WTC11 (cell line): Measurements from ENCODE around the gene LMTK2. TPM values are rescaled to one million over a fixed set of nuclear protein-coding genes. Genes with fewer than 3 reads are reported as not detected.

Source experiments
- ATAC-seq: fragments of 200-7000 bp; cut with Tn5 transposase; 2 replicates; pipeline ENCODE4 v1.10.0; 2021; ENCODE audit warnings: mild to moderate bottlenecking, moderate library complexity
- CTCF ChIA-PET: fragments of 300-600 bp; sonication (Branson Sonifier 250); formaldehyde crosslinking; loops from one replicate; lab custom pipeline; 2021; ENCODE audit warnings: antibody characterized with exemption; lab: Charles Lee
- POLR2A ChIA-PET: fragments of 350-600 bp; sonication (Branson Sonifier 250); formaldehyde crosslinking; loops from one replicate; lab custom pipeline; 2021; ENCODE audit warnings: antibody characterized with exemption; lab: Charles Lee
- DNase-seq: peaks from one replicate; pipeline ENCODE4 v3.0.0; 2021; ENCODE audit warnings: low spot score
- H3K27ac Mint-ChIP-seq: 2 replicates; pipeline ENCODE4 v1.8.0; 2021; ENCODE audit warnings: mixed read lengths
- H3K27me3 Mint-ChIP-seq: 2 replicates; pipeline ENCODE4 v1.8.0; 2021; ENCODE audit warnings: low read depth, mild to moderate bottlenecking, moderate library complexity, mixed read lengths
- H3K36me3 Mint-ChIP-seq: 2 replicates; pipeline ENCODE4 v1.8.0; 2021; ENCODE audit warnings: mixed read lengths
- H3K4me1 Mint-ChIP-seq: 2 replicates; pipeline ENCODE4 v1.8.0; 2022; ENCODE audit warnings: mixed read lengths
- H3K4me3 Mint-ChIP-seq: 2 replicates; pipeline ENCODE4 v1.8.0; 2021; ENCODE audit warnings: mild to moderate bottlenecking, moderate library complexity, mixed read lengths
- H3K9me3 Mint-ChIP-seq: 2 replicates; pipeline ENCODE4 v1.8.0; 2021; ENCODE audit warnings: mixed read lengths
- CREM ChIP-seq: sonication (generic); formaldehyde crosslinking; IDR thresholded peaks from 2 replicates; pipeline ENCODE4 v1.8.1; 2022; ENCODE audit warnings: mild to moderate bottlenecking, missing genetic modification reagents, moderate library complexity
- ELF4 ChIP-seq: sonication (generic); formaldehyde crosslinking; IDR thresholded peaks from 2 replicates; pipeline ENCODE4 v1.8.1; 2022; ENCODE audit warnings: low read depth, mild to moderate bottlenecking, moderate library complexity, missing genetic modification reagents
- ESRRA ChIP-seq: sonication (generic); formaldehyde crosslinking; IDR thresholded peaks from 2 replicates; pipeline ENCODE4 v1.8.1; 2022; ENCODE audit warnings: mild to moderate bottlenecking, missing genetic modification reagents, borderline replicate concordance
- GABPB1 ChIP-seq: sonication (generic); formaldehyde crosslinking; IDR thresholded peaks from 2 replicates; pipeline ENCODE4 v1.8.1; 2023; ENCODE audit warnings: mild to moderate bottlenecking, missing genetic modification reagents
- JUN ChIP-seq: sonication (generic); formaldehyde crosslinking; IDR thresholded peaks from 2 replicates; pipeline ENCODE4 v1.8.0; 2023; ENCODE audit warnings: mild to moderate bottlenecking, missing genetic modification reagents
- NFATC4 ChIP-seq: fragments of 250-450 bp; sonication (Bioruptor Pico); IDR thresholded peaks from 2 replicates; pipeline ENCODE4 v1.9.0; 2021; ENCODE audit warnings: mild to moderate bottlenecking
- SP1 ChIP-seq: sonication (generic); formaldehyde crosslinking; conservative IDR thresholded peaks from 2 replicates; pipeline ENCODE4 v1.8.1; 2022; ENCODE audit warnings: missing genetic modification reagents
- TEAD1 ChIP-seq: sonication (generic); formaldehyde crosslinking; IDR thresholded peaks from 2 replicates; pipeline ENCODE4 v1.8.0; 2022; ENCODE audit warnings: mild to moderate bottlenecking, missing genetic modification reagents
- TEAD4 ChIP-seq: sonication (generic); formaldehyde crosslinking; IDR thresholded peaks from 2 replicates; pipeline ENCODE4 v1.8.0; 2022; ENCODE audit warnings: mild to moderate bottlenecking, missing genetic modification reagents
- ZNF121 ChIP-seq: sonication (generic); formaldehyde crosslinking; IDR thresholded peaks from 2 replicates; pipeline ENCODE4 v1.8.0; 2023; ENCODE audit warnings: missing genetic modification reagents
- ZNF138 ChIP-seq: sonication (generic); formaldehyde crosslinking; conservative IDR thresholded peaks from 2 replicates; pipeline ENCODE4 v1.8.1; 2022; ENCODE audit warnings: mild to moderate bottlenecking, moderate library complexity, missing genetic modification reagents
- ZNF263 ChIP-seq: sonication (generic); formaldehyde crosslinking; IDR thresholded peaks from 2 replicates; pipeline ENCODE4 v1.8.1; 2022; ENCODE audit warnings: low read depth, mild to moderate bottlenecking, moderate library complexity, missing genetic modification reagents
- ZNF423 ChIP-seq: fragments of 250-450 bp; sonication (Bioruptor Pico); IDR thresholded peaks from 2 replicates; pipeline ENCODE4 v2.1.2; 2022; ENCODE audit warnings: mild to moderate bottlenecking, moderate library complexity
- total RNA-seq: library from RNA; stranded (reverse); gene quantifications from 3 replicates; pipeline ENCODE4 v1.2.3, GENCODE V29; 2021
- TF ChIP-seq, protein P1 (sequence below): sonication (generic); formaldehyde crosslinking; IDR thresholded peaks from 2 replicates; pipeline ENCODE4 v1.8.0; 2022; ENCODE audit warnings: missing genetic modification reagents
- TF ChIP-seq, protein P2 (sequence below): sonication (generic); formaldehyde crosslinking; IDR thresholded peaks from 2 replicates; pipeline ENCODE4 v1.8.1; 2022; ENCODE audit warnings: mild to moderate bottlenecking, missing genetic modification reagents, moderate library complexity, borderline replicate concordance
- TF ChIP-seq, protein P3 (sequence below): sonication (generic); formaldehyde crosslinking; IDR thresholded peaks from 2 replicates; pipeline ENCODE4 v1.8.0; 2023; ENCODE audit warnings: missing genetic modification reagents
- TF ChIP-seq, protein P4 (sequence below): sonication (generic); formaldehyde crosslinking; IDR thresholded peaks from 2 replicates; pipeline ENCODE4 v1.8.0; 2022; ENCODE audit warnings: mild to moderate bottlenecking, missing genetic modification reagents
- TF ChIP-seq, protein P5 (sequence below): fragments of 200-600 bp; IDR thresholded peaks from 2 replicates; pipeline ENCODE4 v1.8.0; 2022; ENCODE audit warnings: antibody characterized with exemption
- TF ChIP-seq, protein P6 (sequence below): sonication (generic); formaldehyde crosslinking; IDR thresholded peaks from 2 replicates; pipeline ENCODE4 v1.8.1; 2023; ENCODE audit warnings: mild to moderate bottlenecking, missing genetic modification reagents, borderline replicate concordance

Gene LMTK2
- total RNA-seq, 1 experiment from 2014 or later: 24.3 TPM

DNA sequence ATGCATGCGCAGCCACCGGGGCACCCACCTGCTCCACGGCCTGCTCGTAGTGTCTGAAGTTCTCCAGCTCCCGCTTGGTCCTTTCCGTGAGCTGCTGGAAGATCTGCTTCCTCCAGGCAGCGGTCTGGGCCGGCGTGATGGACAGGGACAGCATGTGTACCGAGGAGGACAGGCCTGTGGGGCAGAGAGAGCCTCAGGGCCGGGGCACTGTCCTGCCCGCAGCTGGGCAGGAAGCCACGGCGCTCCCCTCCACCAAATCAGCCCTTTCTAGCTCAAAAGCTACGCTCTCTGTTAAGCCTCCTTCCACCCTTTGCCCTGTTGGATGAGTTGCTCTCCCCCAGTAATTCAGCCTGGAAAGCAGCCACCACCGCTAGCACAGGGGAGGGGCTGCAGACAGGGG, 126.1 kb downstream of the LMTK2 start:
- TF ChIP-seq, protein P1, sequence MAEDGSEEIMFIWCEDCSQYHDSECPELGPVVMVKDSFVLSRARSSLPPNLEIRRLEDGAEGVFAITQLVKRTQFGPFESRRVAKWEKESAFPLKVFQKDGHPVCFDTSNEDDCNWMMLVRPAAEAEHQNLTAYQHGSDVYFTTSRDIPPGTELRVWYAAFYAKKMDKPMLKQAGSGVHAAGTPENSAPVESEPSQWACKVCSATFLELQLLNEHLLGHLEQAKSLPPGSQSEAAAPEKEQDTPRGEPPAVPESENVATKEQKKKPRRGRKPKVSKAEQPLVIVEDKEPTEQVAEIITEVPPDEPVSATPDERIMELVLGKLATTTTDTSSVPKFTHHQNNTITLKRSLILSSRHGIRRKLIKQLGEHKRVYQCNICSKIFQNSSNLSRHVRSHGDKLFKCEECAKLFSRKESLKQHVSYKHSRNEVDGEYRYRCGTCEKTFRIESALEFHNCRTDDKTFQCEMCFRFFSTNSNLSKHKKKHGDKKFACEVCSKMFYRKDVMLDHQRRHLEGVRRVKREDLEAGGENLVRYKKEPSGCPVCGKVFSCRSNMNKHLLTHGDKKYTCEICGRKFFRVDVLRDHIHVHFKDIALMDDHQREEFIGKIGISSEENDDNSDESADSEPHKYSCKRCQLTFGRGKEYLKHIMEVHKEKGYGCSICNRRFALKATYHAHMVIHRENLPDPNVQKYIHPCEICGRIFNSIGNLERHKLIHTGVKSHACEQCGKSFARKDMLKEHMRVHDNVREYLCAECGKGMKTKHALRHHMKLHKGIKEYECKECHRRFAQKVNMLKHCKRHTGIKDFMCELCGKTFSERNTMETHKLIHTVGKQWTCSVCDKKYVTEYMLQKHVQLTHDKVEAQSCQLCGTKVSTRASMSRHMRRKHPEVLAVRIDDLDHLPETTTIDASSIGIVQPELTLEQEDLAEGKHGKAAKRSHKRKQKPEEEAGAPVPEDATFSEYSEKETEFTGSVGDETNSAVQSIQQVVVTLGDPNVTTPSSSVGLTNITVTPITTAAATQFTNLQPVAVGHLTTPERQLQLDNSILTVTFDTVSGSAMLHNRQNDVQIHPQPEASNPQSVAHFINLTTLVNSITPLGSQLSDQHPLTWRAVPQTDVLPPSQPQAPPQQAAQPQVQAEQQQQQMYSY (CRISPR knock-in tag): no peak
- no peak for TF ChIP-seq ESRRA
- no peak overlapping the region for H3K27ac Mint-ChIP-seq
- POLR2A ChIA-PET: interaction anchor here (0.7 kb wide), 1 partner anchor 16 kb away, joined by 4 read pairs; no protein-coding TSS in a partner anchor
- no peak for DNase-seq
- no peaks in the 10 kb centered on the region for H3K4me1 Mint-ChIP-seq
- CTCF ChIA-PET: interaction anchor here (1.0 kb wide), 1 partner anchor 211 kb away, joined by 3 read pairs; no protein-coding TSS in a partner anchor
- no peak for ATAC-seq
- H3K27me3 Mint-ChIP-seq: no peaks in the 10 kb centered on the region
- no peaks in the 10 kb centered on the region for H3K9me3 Mint-ChIP-seq
- no peaks in the 10 kb centered on the region for H3K36me3 Mint-ChIP-seq
- no peak overlapping the region for H3K4me3 Mint-ChIP-seq

DNA sequence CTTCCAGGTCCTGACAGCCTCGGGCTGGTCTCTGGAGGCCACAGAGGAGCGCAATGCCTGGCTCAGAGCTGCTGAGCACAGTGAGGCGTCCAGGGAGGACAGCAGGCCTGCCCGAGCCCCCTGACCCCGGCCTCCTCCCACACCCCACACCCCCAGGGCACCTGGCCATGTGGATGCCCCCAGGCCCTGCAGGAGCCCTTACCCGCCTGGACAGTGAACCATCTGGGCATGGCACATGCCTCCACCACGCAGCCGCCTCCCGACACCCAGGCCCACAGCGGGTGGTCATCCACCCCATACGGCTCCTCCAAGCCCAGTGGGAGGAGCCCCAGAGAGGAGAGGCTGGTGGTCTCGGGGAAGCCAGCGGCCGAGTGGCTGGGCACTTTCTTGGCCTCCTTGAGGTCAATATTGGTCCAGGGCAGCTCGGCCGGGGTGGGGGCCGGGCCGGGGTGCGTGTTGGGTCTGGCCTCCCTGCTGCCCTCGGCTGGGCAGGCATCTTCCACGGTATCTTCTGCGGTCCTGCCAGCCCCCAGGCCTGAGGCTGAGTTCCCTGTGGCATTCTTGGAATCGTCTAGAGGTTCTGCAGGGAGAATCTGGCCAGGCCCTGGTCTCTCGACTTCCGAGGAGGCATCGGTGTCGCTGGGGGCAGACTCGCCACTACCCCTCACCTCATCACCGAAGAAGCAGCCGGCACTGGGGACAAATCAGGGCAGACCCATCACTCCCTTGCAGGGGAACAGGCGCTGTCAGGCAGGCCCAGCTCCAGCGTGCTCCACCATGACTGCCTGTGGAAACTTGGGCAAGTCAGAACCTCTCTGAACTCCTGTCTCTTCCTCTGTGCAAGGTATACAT, 126.8 kb downstream of the LMTK2 start:
- H3K9me3 Mint-ChIP-seq: no peaks in the 10 kb centered on the region
- H3K4me3 Mint-ChIP-seq: no peak overlapping the region
- ATAC-seq: no peak
- CTCF ChIA-PET: interaction anchor here (1.3 kb wide), 1 partner anchor 65 kb away, joined by 3 read pairs; no protein-coding TSS in a partner anchor
- no peaks in the 10 kb centered on the region for H3K27me3 Mint-ChIP-seq
- POLR2A ChIA-PET: no interaction called here
- H3K27ac Mint-ChIP-seq: no peak overlapping the region
- no peaks in the 10 kb centered on the region for H3K4me1 Mint-ChIP-seq
- DNase-seq: no peak
- TF ChIP-seq, protein P2, sequence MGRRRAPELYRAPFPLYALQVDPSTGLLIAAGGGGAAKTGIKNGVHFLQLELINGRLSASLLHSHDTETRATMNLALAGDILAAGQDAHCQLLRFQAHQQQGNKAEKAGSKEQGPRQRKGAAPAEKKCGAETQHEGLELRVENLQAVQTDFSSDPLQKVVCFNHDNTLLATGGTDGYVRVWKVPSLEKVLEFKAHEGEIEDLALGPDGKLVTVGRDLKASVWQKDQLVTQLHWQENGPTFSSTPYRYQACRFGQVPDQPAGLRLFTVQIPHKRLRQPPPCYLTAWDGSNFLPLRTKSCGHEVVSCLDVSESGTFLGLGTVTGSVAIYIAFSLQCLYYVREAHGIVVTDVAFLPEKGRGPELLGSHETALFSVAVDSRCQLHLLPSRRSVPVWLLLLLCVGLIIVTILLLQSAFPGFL: no peak
- TF ChIP-seq NFATC4 (CRISPR knock-in tag) (no peak), ELF4 (CRISPR knock-in tag) (no peak), TEAD4 (CRISPR knock-in tag) (no peak), ZNF138 (CRISPR knock-in tag) (no peak), SP1 (CRISPR knock-in tag) (no peak), JUN (CRISPR knock-in tag) (no peak), ZNF121 (CRISPR knock-in tag) (no peak), TEAD1 (CRISPR knock-in tag) (no peak), GABPB1 (CRISPR knock-in tag) (no peak), CREM (CRISPR knock-in tag) (no peak), ZNF263 (no peak), ZNF423 (no peak)
- TF ChIP-seq, protein P3, sequence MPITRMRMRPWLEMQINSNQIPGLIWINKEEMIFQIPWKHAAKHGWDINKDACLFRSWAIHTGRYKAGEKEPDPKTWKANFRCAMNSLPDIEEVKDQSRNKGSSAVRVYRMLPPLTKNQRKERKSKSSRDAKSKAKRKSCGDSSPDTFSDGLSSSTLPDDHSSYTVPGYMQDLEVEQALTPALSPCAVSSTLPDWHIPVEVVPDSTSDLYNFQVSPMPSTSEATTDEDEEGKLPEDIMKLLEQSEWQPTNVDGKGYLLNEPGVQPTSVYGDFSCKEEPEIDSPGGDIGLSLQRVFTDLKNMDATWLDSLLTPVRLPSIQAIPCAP (CRISPR knock-in tag): no peak
- TF ChIP-seq, protein P4, sequence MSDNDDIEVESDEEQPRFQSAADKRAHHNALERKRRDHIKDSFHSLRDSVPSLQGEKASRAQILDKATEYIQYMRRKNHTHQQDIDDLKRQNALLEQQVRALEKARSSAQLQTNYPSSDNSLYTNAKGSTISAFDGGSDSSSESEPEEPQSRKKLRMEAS: no peak
- TF ChIP-seq, protein P5, sequence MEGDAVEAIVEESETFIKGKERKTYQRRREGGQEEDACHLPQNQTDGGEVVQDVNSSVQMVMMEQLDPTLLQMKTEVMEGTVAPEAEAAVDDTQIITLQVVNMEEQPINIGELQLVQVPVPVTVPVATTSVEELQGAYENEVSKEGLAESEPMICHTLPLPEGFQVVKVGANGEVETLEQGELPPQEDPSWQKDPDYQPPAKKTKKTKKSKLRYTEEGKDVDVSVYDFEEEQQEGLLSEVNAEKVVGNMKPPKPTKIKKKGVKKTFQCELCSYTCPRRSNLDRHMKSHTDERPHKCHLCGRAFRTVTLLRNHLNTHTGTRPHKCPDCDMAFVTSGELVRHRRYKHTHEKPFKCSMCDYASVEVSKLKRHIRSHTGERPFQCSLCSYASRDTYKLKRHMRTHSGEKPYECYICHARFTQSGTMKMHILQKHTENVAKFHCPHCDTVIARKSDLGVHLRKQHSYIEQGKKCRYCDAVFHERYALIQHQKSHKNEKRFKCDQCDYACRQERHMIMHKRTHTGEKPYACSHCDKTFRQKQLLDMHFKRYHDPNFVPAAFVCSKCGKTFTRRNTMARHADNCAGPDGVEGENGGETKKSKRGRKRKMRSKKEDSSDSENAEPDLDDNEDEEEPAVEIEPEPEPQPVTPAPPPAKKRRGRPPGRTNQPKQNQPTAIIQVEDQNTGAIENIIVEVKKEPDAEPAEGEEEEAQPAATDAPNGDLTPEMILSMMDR: no peak
- TF ChIP-seq, protein P6, sequence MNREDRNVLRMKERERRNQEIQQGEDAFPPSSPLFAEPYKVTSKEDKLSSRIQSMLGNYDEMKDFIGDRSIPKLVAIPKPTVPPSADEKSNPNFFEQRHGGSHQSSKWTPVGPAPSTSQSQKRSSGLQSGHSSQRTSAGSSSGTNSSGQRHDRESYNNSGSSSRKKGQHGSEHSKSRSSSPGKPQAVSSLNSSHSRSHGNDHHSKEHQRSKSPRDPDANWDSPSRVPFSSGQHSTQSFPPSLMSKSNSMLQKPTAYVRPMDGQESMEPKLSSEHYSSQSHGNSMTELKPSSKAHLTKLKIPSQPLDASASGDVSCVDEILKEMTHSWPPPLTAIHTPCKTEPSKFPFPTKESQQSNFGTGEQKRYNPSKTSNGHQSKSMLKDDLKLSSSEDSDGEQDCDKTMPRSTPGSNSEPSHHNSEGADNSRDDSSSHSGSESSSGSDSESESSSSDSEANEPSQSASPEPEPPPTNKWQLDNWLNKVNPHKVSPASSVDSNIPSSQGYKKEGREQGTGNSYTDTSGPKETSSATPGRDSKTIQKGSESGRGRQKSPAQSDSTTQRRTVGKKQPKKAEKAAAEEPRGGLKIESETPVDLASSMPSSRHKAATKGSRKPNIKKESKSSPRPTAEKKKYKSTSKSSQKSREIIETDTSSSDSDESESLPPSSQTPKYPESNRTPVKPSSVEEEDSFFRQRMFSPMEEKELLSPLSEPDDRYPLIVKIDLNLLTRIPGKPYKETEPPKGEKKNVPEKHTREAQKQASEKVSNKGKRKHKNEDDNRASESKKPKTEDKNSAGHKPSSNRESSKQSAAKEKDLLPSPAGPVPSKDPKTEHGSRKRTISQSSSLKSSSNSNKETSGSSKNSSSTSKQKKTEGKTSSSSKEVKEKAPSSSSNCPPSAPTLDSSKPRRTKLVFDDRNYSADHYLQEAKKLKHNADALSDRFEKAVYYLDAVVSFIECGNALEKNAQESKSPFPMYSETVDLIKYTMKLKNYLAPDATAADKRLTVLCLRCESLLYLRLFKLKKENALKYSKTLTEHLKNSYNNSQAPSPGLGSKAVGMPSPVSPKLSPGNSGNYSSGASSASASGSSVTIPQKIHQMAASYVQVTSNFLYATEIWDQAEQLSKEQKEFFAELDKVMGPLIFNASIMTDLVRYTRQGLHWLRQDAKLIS: no peak
- TF ChIP-seq, all 79 proteins: peak for 0
- no peaks in the 10 kb centered on the region for H3K36me3 Mint-ChIP-seq
